ENCODE measurements around the gene SRP9.
A peak's percentile ranks its signal among the peaks of the same experiment; 100 is the strongest.
"Not testable (repeated sequence)": the region's sequence is repeated elsewhere in the genome, so short reads cannot be mapped to it uniquely, and the experiment has no call there.

SRP9 gene

GRCh38 chr1:225772848-225773247 is 4.8 kb upstream of the SRP9 start:
- H3K36me3 ChIP-seq = no peaks in the 10 kb centered on the region
- H3K27ac ChIP-seq = no peak overlapping the region
- H3K4me1 ChIP-seq = peaks cover 53% of the 10 kb centered on the region
- H4K20me1 ChIP-seq = no peaks in the 10 kb centered on the region
- no peak for TF ChIP-seq Cebpa-rat (IDR thresholded peaks at IDR 0.05)
- H3K9me3 ChIP-seq = peaks cover 5% of the 10 kb centered on the region
- H3K4me3 ChIP-seq = no peak overlapping the region
- no peak overlapping the region for H3K4me2 ChIP-seq
- no peaks in the 10 kb centered on the region for H3K27me3 ChIP-seq
- no peak overlapping the region for H3K9ac ChIP-seq

- TF ChIP-seq Cebpa-rat (IDR thresholded peaks at IDR 0.05) = no peak
These were observed 3.1 kb upstream of the SRP9 start for GRCh38 chr1:225774281-225775147.

GRCh38 chr1:225776294-225776693 is 1.3 kb upstream of the SRP9 start:
- Histone ChIP-seq H3K9ac (no peak overlapping the region; the same call in 1 of the 2 replicates), H3K4me2 (peak overlapping the region; percentile 87), H3K27ac (no peak overlapping the region), H4K20me1 (peaks cover 23% of the 10 kb centered on the region), H3K4me3 (peak overlapping the region; percentile 84), H3K9me3 (peaks cover 5% of the 10 kb centered on the region), H3K36me3 (peaks cover 20% of the 10 kb centered on the region), H3K27me3 (no peaks in the 10 kb centered on the region), H3K4me1 (peaks cover 58% of the 10 kb centered on the region)
- TF ChIP-seq Cebpa-rat (IDR thresholded peaks at IDR 0.05) = no peak

More at GRCh38 chr1:225774281-225775147, 3.1 kb upstream of the SRP9 start:
- Histone ChIP-seq H3K4me1 (peaks cover 43% of the 10 kb centered on the region), H3K27ac (no peak overlapping the region), H3K36me3 (0 out of 2 replicates have a peak, but pooled peaks cover 4% of the 10 kb centered on the region), H4K20me1 (peaks cover 5% of the 10 kb centered on the region; the same call in 1 of the 2 replicates), H3K9ac (no peak overlapping the region), H3K27me3 (no peaks in the 10 kb centered on the region), H3K9me3 (peaks cover 5% of the 10 kb centered on the region), H3K4me2 (no peak overlapping the region), H3K4me3 (no peak overlapping the region)

- peaks cover 5% of the 10 kb centered on the region for H3K9me3 ChIP-seq
- peaks cover 61% of the 10 kb centered on the region for H3K4me1 ChIP-seq
- peak overlapping the region; percentile 99 for H3K9ac ChIP-seq
- H3K4me3 ChIP-seq = peak overlapping the region; percentile 84
- peak overlapping the region; percentile 87 for H3K4me2 ChIP-seq
- peaks cover 28% of the 10 kb centered on the region for H3K36me3 ChIP-seq
- peaks cover 31% of the 10 kb centered on the region for H4K20me1 ChIP-seq
- H3K27ac ChIP-seq = peak overlapping the region; percentile 70
- TF ChIP-seq Cebpa-rat (IDR thresholded peaks at IDR 0.05) = no peak
- no peaks in the 10 kb centered on the region for H3K27me3 ChIP-seq
These were observed 506 bp upstream of the SRP9 start for GRCh38 chr1:225777058-225777582.

GRCh38 chr1:225778337-225778669 is 677 bp downstream of the SRP9 start:
- H3K36me3 ChIP-seq = peaks cover 39% of the 10 kb centered on the region
- H3K4me3 ChIP-seq = peak overlapping the region; percentile 84
- peak overlapping the region; percentile 89 for H3K4me2 ChIP-seq
- peaks cover 62% of the 10 kb centered on the region for H3K4me1 ChIP-seq
- peak overlapping the region; percentile 100 for H3K27ac ChIP-seq
- H3K9me3 ChIP-seq = peaks cover 5% of the 10 kb centered on the region
- TF ChIP-seq Cebpa-rat (IDR thresholded peaks at IDR 0.05) = no peak
- H3K27me3 ChIP-seq = no peaks in the 10 kb centered on the region
- peak overlapping the region; percentile 99 for H3K9ac ChIP-seq
- H4K20me1 ChIP-seq = peaks cover 43% of the 10 kb centered on the region

GRCh38 chr1:225779165-225779564 is 1.5 kb downstream of the SRP9 start:
- not testable (repeated sequence) for H3K27me3 ChIP-seq, H3K9me3 ChIP-seq
- Histone ChIP-seq H3K4me2 (peak overlapping the region; percentile 89), H3K4me3 (peak overlapping the region; percentile 84), H3K36me3 (peaks cover 48% of the 10 kb centered on the region), H3K4me1 (peaks cover 62% of the 10 kb centered on the region), H3K9ac (peak overlapping the region; percentile 99), H3K27ac (peak overlapping the region; percentile 100), H4K20me1 (peaks cover 52% of the 10 kb centered on the region)

GRCh38 chr1:225780134-225780533 is 2.5 kb downstream of the SRP9 start:
- no peak overlapping the region for H3K9ac ChIP-seq
- peaks cover 61% of the 10 kb centered on the region for H4K20me1 ChIP-seq

GRCh38 chr1:225780630-225781029 is 3.0 kb downstream of the SRP9 start:
- peak overlapping the region; percentile 89 for H3K4me2 ChIP-seq
- H3K27ac ChIP-seq = no peak overlapping the region

More at GRCh38 chr1:225780134-225780533, 2.5 kb downstream of the SRP9 start:
- Histone ChIP-seq H3K4me1 (peaks cover 61% of the 10 kb centered on the region), H3K36me3 (peaks cover 58% of the 10 kb centered on the region), H3K27me3 (no peaks in the 10 kb centered on the region), H3K4me3 (peak overlapping the region; percentile 84), H3K9me3 (peaks cover 2% of the 10 kb centered on the region; the same call in 1 of the 2 replicates), H3K27ac (no peak overlapping the region), H3K4me2 (peak overlapping the region; percentile 89)
- TF ChIP-seq Cebpa-rat (IDR thresholded peaks at IDR 0.05) = no peak

GRCh38 chr1:225789142-225789541 is 11.5 kb downstream of the SRP9 start:
- H3K4me2 ChIP-seq, H3K27me3 ChIP-seq, H3K9ac ChIP-seq, H3K4me3 ChIP-seq, H3K4me1 ChIP-seq, H3K27ac ChIP-seq: not testable (repeated sequence)
- peaks cover 97% of the 10 kb centered on the region for H3K36me3 ChIP-seq
- peaks cover 36% of the 10 kb centered on the region for H4K20me1 ChIP-seq
- peaks cover 75% of the 10 kb centered on the region for H3K9me3 ChIP-seq

More at GRCh38 chr1:225780630-225781029, 3.0 kb downstream of the SRP9 start:
- Histone ChIP-seq H3K36me3 (peaks cover 63% of the 10 kb centered on the region), H3K9me3 (peaks cover 6% of the 10 kb centered on the region; the same call in 1 of the 2 replicates), H4K20me1 (peaks cover 66% of the 10 kb centered on the region), H3K27me3 (no peaks in the 10 kb centered on the region), H3K4me1 (peaks cover 56% of the 10 kb centered on the region), H3K4me3 (no peak overlapping the region), H3K9ac (no peak overlapping the region)
- TF ChIP-seq Cebpa-rat (IDR thresholded peaks at IDR 0.05) = no peak

GRCh38 chr1:225794954-225795353 is 17.3 kb downstream of the SRP9 start:
- no peak overlapping the region for H3K27ac ChIP-seq

GRCh38 chr1:225796097-225796496 is 18.5 kb downstream of the SRP9 start:
- peaks cover 78% of the 10 kb centered on the region for H3K36me3 ChIP-seq
- not testable (repeated sequence) for H3K4me2 ChIP-seq, H3K9ac ChIP-seq, H3K4me3 ChIP-seq, H4K20me1 ChIP-seq, H3K4me1 ChIP-seq, H3K27ac ChIP-seq, H3K27me3 ChIP-seq
- peaks cover 53% of the 10 kb centered on the region for H3K9me3 ChIP-seq

More at GRCh38 chr1:225794954-225795353, 17.3 kb downstream of the SRP9 start:
- no peak overlapping the region for H3K4me2 ChIP-seq
- no peak for TF ChIP-seq Cebpa-rat (IDR thresholded peaks at IDR 0.05)
- H4K20me1 ChIP-seq = no peaks in the 10 kb centered on the region
- H3K4me3 ChIP-seq = no peak overlapping the region
- H3K9me3 ChIP-seq = peaks cover 63% of the 10 kb centered on the region
- H3K4me1 ChIP-seq = no peaks in the 10 kb centered on the region
- H3K27me3 ChIP-seq = no peaks in the 10 kb centered on the region
- H3K9ac ChIP-seq = no peak overlapping the region
- peaks cover 83% of the 10 kb centered on the region for H3K36me3 ChIP-seq

- H3K27me3 ChIP-seq, H3K4me2 ChIP-seq, H3K27ac ChIP-seq, H3K9me3 ChIP-seq, H3K4me3 ChIP-seq, H3K4me1 ChIP-seq, H4K20me1 ChIP-seq, H3K9ac ChIP-seq: not testable (repeated sequence)
- H3K36me3 ChIP-seq = peaks cover 29% of the 10 kb centered on the region
These were observed 23.5 kb downstream of the SRP9 start for GRCh38 chr1:225801146-225801545.
